Right lobe of liver (tissue), 4 donors: Measurements from ENCODE around the gene P2RY8.

Source experiments
- POLR2A ChIP-seq: fragments of 450-650 bp; IDR thresholded peaks from one replicate; pipeline ENCODE4 v1.6.1; 2017; ENCODE audit warnings: antibody characterized with exemption, mild to moderate bottlenecking
- TF ChIP-seq, protein P1 (sequence below), 4 donors: fragments of 200-600 bp in 3 of 4; fragments of 450-650 bp in 1 of 4; IDR thresholded peaks; one replicate each; pipeline versions ENCODE4 v1.5.1 to v1.8.0; 2016 to 2022; ENCODE audit warnings: antibody characterized with exemption in 4 of 4, mild to moderate bottlenecking in 2 of 4
- donor health status: DM: no; HTN: no; CAD: no.
- donor health status: DM: no; HTN: no; CAD: no.
- donor health status: DM: no; HTN: yes; CAD: no.

DNA sequence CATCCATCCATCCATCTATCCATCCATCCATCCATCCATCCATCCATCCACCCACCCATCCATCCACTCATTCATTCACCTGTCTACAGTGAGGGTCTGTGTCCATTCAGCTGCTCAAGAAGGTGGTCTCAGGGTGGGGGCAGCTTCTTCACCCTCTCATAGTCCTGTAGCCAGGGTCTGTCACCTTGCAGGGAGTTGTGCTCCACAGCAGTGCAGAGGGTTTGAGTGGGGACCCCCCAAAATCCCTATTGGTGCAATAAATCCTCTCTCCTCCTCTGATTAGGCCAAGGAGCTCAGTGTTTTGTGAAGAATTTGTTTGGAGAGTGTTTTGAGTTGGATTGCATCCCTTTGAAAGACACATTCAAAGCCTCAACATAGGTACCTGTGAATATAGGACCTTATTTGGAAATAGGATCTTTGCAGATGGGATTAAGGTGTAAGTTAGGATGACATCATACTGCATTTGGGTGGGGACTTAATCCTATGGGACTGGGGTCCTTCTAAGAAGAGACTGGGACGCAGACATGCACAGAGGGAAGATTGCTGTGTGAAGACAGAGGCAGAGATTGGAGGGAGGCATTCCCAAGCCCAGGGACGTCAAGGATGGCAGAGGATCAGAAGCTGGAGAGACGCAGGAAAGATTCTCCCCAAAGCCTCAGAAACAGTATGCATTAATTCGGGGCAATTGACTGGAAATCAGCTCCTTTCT, 12.0 kb downstream of the P2RY8 start:
- TF ChIP-seq POLR2A: no peak
- TF ChIP-seq, protein P1, sequence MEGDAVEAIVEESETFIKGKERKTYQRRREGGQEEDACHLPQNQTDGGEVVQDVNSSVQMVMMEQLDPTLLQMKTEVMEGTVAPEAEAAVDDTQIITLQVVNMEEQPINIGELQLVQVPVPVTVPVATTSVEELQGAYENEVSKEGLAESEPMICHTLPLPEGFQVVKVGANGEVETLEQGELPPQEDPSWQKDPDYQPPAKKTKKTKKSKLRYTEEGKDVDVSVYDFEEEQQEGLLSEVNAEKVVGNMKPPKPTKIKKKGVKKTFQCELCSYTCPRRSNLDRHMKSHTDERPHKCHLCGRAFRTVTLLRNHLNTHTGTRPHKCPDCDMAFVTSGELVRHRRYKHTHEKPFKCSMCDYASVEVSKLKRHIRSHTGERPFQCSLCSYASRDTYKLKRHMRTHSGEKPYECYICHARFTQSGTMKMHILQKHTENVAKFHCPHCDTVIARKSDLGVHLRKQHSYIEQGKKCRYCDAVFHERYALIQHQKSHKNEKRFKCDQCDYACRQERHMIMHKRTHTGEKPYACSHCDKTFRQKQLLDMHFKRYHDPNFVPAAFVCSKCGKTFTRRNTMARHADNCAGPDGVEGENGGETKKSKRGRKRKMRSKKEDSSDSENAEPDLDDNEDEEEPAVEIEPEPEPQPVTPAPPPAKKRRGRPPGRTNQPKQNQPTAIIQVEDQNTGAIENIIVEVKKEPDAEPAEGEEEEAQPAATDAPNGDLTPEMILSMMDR (IDR thresholded peaks at IDR 0.05): no peak
